ENCODE measurements around the gene CASP3. TPM values are rescaled to one million over a fixed set of nuclear protein-coding genes. Genes with fewer than 3 reads are reported as not detected.

CASP3 gene
- polyA plus RNA-seq, 1 donor = 53.4 TPM

DNA sequence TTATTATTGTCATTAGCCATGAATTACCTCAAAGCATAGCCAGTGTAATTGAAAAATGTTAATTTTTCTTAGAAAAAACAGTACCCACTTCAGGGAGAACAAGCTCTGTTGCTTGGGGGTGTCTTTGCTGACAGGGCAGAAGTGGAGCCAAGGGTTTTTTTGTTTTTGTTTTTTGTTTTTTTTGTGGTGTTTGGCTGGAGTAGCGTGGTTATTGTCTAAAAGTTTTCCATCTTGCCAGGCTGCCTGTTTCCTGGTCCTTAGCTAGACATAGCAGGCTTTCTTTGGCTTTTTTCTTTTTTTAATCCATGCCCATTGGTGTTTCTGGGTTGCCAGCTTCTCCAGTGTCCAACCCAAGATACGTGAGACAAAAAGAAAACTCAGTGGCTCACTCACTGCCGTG, 61.5 kb downstream of the CASP3 start:
- no peaks in the 10 kb centered on the region for H3K4me1 ChIP-seq (ENCODE audit: control insufficient read depth, insufficient read depth, low read length)
- 100% methylated on average over 1 of the region's 3 CpGs for WGBS (ENCODE audit: insufficient coverage, low lambda C conversion rate)
- H3K36me3 ChIP-seq (ENCODE audit: control insufficient read depth, insufficient read depth, low read length) = no peaks in the 10 kb centered on the region
- H3K4me3 ChIP-seq (ENCODE audit: low read length) = no peak overlapping the region
- H3K27ac ChIP-seq (ENCODE audit: low read length) = no peak overlapping the region
- H3K9me3 ChIP-seq (ENCODE audit: control insufficient read depth, low read depth, low read length) = peaks cover 2% of the 10 kb centered on the region
- DNase-seq = no peak
- H3K27me3 ChIP-seq (ENCODE audit: control insufficient read depth, insufficient read depth, low read length) = no peaks in the 10 kb centered on the region

DNA sequence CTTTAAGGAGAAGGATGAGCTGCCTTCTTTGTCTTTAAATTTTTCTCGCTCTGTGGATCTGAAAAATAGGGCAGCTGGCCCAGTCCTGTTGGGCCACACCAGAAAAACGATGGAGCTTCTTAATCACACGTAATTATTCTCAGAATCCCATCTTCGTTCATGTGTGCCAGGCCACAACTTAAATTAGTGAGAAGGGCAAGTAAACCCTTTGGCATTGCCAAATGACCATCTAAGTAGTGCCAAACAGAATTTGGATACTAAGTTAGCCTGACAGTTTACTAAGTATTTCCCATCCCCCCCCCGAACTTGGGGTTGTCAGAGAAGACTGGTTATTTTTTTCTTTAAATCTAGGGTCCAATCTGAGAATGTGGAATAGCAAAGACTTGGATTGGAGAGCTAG, 62.0 kb downstream of the CASP3 start:
- Histone ChIP-seq H3K27me3 (ENCODE audit: control insufficient read depth, insufficient read depth, low read length) (no peaks in the 10 kb centered on the region), H3K9me3 (ENCODE audit: control insufficient read depth, low read depth, low read length) (peaks cover 2% of the 10 kb centered on the region), H3K36me3 (ENCODE audit: control insufficient read depth, insufficient read depth, low read length) (no peaks in the 10 kb centered on the region), H3K4me1 (ENCODE audit: control insufficient read depth, insufficient read depth, low read length) (no peaks in the 10 kb centered on the region), H3K4me3 (ENCODE audit: low read length) (no peak overlapping the region), H3K27ac (ENCODE audit: low read length) (no peak overlapping the region)
- no peak for DNase-seq
- WGBS (ENCODE audit: insufficient coverage, low lambda C conversion rate) = no CpG with 5 or more reads among the region's 5 CpGs

- Histone ChIP-seq H3K9me3 (ENCODE audit: control insufficient read depth, low read depth, low read length) (peaks cover 3% of the 10 kb centered on the region), H3K36me3 (ENCODE audit: control insufficient read depth, insufficient read depth, low read length) (no peaks in the 10 kb centered on the region), H3K27ac (ENCODE audit: low read length) (no peak overlapping the region), H3K4me1 (ENCODE audit: control insufficient read depth, insufficient read depth, low read length) (no peaks in the 10 kb centered on the region), H3K27me3 (ENCODE audit: control insufficient read depth, insufficient read depth, low read length) (no peaks in the 10 kb centered on the region), H3K4me3 (ENCODE audit: low read length) (no peak overlapping the region)
- peak in 1 of 2 donors; percentile 10 for DNase-seq
- WGBS (ENCODE audit: insufficient coverage, low lambda C conversion rate) = 83% methylated on average over 2 of the region's 9 CpGs
Observed at GRCh38 chr4:184583738-184584502, 65.3 kb downstream of the CASP3 start.

Other genes starting within 250 kb of the CASP3 start
- 38.8 TPM for gene IRF2, start 174.9 kb downstream of the CASP3 start, polyA plus RNA-seq
- 23.8 TPM for gene PRIMPOL, start 291 bp upstream of the CASP3 start, polyA plus RNA-seq
- 13.9 TPM for gene CENPU, start 84.6 kb upstream of the CASP3 start, polyA plus RNA-seq
- 13.8 TPM for gene ACSL1, start 176.5 kb upstream of the CASP3 start, polyA plus RNA-seq

All from large intestine (tissue), 3 donors.